IMR-90 (cell line): ENCODE results near the gene MEF2D. TPM values are rescaled to one million over a fixed set of nuclear protein-coding genes. Genes with fewer than 3 reads are reported as not detected.

ENCODE experiments used
- ATAC-seq: fragments of 200-7000 bp; cut with Tn5 transposase; 2 replicates; pipeline ENCODE4 v1.9.1; 2020; ENCODE audit warnings: low read depth, mild to moderate bottlenecking, moderate library complexity
- BruUV-seq: library from RNA; stranded (reverse); fragments of 400-500 nt; replicated peaks from 2 replicates; lab custom pipeline; 2021; lab: Mats Ljungman, UMichigan
- CTCF ChIA-PET: fragments of 300-600 bp; formaldehyde crosslinking; extraction: SDS; loops from one replicate; lab custom pipeline; 2021; ENCODE audit warnings: antibody characterized with exemption; lab: Yijun Ruan, JAX
- POLR2A ChIA-PET: fragments of 300-600 bp; sonication (Branson Sonifier 250); formaldehyde crosslinking; loops from one replicate; lab custom pipeline; 2022; ENCODE audit warnings: antibody characterized with exemption; ENCODE audit not compliant: unreplicated experiment; lab: Charles Lee
- DNase-seq: peaks from one replicate; pipeline ENCODE4 v3.0.0; 2013
- H2AFZ ChIP-seq: replicated peaks from 2 replicates; pipeline ENCODE3; 2013; ENCODE audit warnings: low read length, mild to moderate bottlenecking; ENCODE audit not compliant: poor library complexity
- H2AK5ac ChIP-seq: 2 replicates; pipeline ENCODE4 v1.6.1; 2013; ENCODE audit warnings: low read depth, low read length, inconsistent platforms
- H2AK9ac ChIP-seq: replicated peaks from 2 replicates; pipeline ENCODE3; 2013; ENCODE audit warnings: mild to moderate bottlenecking, low read depth, low read length, moderate library complexity; ENCODE audit not compliant: poor library complexity
- H2BK120ac ChIP-seq: 2 replicates; pipeline ENCODE4 v1.6.1; 2013; ENCODE audit warnings: low read depth, low read length, inconsistent platforms
- H2BK15ac ChIP-seq: 3 replicates; pipeline ENCODE4 v1.6.1; 2013; ENCODE audit warnings: low read depth, low read length, inconsistent platforms
- H2BK20ac ChIP-seq: 2 replicates; pipeline ENCODE4 v1.6.1; 2013; ENCODE audit warnings: low read depth, mild to moderate bottlenecking, inconsistent platforms, low read length, moderate library complexity
- H2BK5ac ChIP-seq: 2 replicates; pipeline ENCODE4 v1.6.1; 2013; ENCODE audit warnings: mild to moderate bottlenecking, low read depth, low read length, inconsistent platforms; ENCODE audit not compliant: poor library complexity, severe bottlenecking
- H3K14ac ChIP-seq: replicated peaks from 2 replicates; pipeline ENCODE4 v1.6.1; 2013; ENCODE audit warnings: low read depth, low read length, inconsistent platforms
- H3K18ac ChIP-seq: 2 replicates; pipeline ENCODE4 v1.6.1; 2013; ENCODE audit warnings: low read depth, low read length, control low read depth
- H3K23ac ChIP-seq: 2 replicates; pipeline ENCODE4 v1.6.1; 2013; ENCODE audit warnings: low read depth, low read length, inconsistent platforms
- H3K27ac ChIP-seq: 2 replicates; pipeline ENCODE4 v1.5.1; 2013; ENCODE audit warnings: mild to moderate bottlenecking, control low read depth, low read length; ENCODE audit not compliant: insufficient read depth
- H3K27me3 ChIP-seq: 2 replicates; pipeline ENCODE4 v1.6.1; 2013; ENCODE audit warnings: low read length; ENCODE audit not compliant: control insufficient read depth, insufficient read depth
- H3K36me3 ChIP-seq: 2 replicates; pipeline ENCODE4 v1.6.1; 2013; ENCODE audit warnings: low read length, mixed read lengths; ENCODE audit not compliant: control insufficient read depth, insufficient read depth
- H3K4ac ChIP-seq: 2 replicates; pipeline ENCODE4 v1.6.1; 2013; ENCODE audit warnings: low read depth, low read length, inconsistent platforms
- H3K4me1 ChIP-seq: 2 replicates; pipeline ENCODE4 v1.6.1; 2013; ENCODE audit warnings: low read length, mixed read lengths; ENCODE audit not compliant: control insufficient read depth, insufficient read depth
- H3K4me2 ChIP-seq: 2 replicates; pipeline ENCODE4 v1.6.1; 2013; ENCODE audit warnings: low read depth, mild to moderate bottlenecking, control low read depth, low read length, moderate library complexity
- H3K4me3 ChIP-seq: 2 replicates; pipeline ENCODE4 v1.5.1; 2013; ENCODE audit warnings: low read depth, mild to moderate bottlenecking, control low read depth, low read length, moderate library complexity; ENCODE audit not compliant: insufficient read depth
- H3K56ac ChIP-seq: 2 replicates; pipeline ENCODE4 v1.6.1; 2013; ENCODE audit warnings: low read length, inconsistent platforms; ENCODE audit not compliant: insufficient read depth; ENCODE audit errors: extremely low read depth
- H3K79me1 ChIP-seq, 2 experiments: 2 replicates each; pipeline ENCODE4 v1.6.1; 2013; ENCODE audit warnings: low read length in 2 of 2, inconsistent platforms in 1 of 2, low read depth in 1 of 2
- H3K9ac ChIP-seq: 2 replicates; pipeline ENCODE4 v1.6.1; 2013; ENCODE audit warnings: low read depth, low read length, control low read depth
- H3K9me1 ChIP-seq: 2 replicates; pipeline ENCODE4 v1.6.1; 2013; ENCODE audit warnings: low read length, inconsistent platforms; ENCODE audit not compliant: insufficient read depth
- H3K9me3 ChIP-seq: 2 replicates; pipeline ENCODE4 v1.6.1; 2013; ENCODE audit warnings: low read length; ENCODE audit not compliant: control insufficient read depth, insufficient read depth
- H4K20me1 ChIP-seq: 2 replicates; pipeline ENCODE4 v1.6.1; 2013; ENCODE audit warnings: low read length, inconsistent platforms; ENCODE audit not compliant: insufficient read depth
- H4K5ac ChIP-seq: 2 replicates; pipeline ENCODE4 v1.6.1; 2013; ENCODE audit warnings: mild to moderate bottlenecking, low read depth, low read length, control low read depth
- H4K8ac ChIP-seq, 2 experiments: 2 replicates each; pipeline ENCODE4 v1.6.1; 2013; ENCODE audit warnings: low read depth in 2 of 2, low read length in 2 of 2, control low read depth in 1 of 2, inconsistent platforms in 1 of 2
- H4K91ac ChIP-seq: 2 replicates; pipeline ENCODE4 v1.6.1; 2013; ENCODE audit warnings: low read depth, low read length, inconsistent platforms; ENCODE audit not compliant: insufficient read depth
- BHLHE40 ChIP-seq: fragments of 150-350 bp; IDR thresholded peaks from 2 replicates; pipeline ENCODE4 v1.6.1; 2016; ENCODE audit warnings: mild to moderate bottlenecking, low read depth, low read length
- CEBPB ChIP-seq: IDR thresholded peaks from 2 replicates; pipeline ENCODE4 v1.6.1; 2012; ENCODE audit warnings: low read depth, low read length, improper control_type of control experiment
- CTCF ChIP-seq: conservative IDR thresholded peaks from 2 replicates; pipeline ENCODE4 v1.5.1; 2012; ENCODE audit warnings: mild to moderate bottlenecking, low read depth, low read length, improper control_type of control experiment
- ELK1 ChIP-seq: fragments of 150-350 bp; IDR thresholded peaks from 2 replicates; pipeline ENCODE4 v1.6.1; 2016; ENCODE audit warnings: low read depth, mild to moderate bottlenecking, low read length, moderate library complexity, borderline replicate concordance
- FOS ChIP-seq: fragments of 150-350 bp; IDR thresholded peaks from 2 replicates; pipeline ENCODE4 v1.6.1; 2016; ENCODE audit warnings: low read depth, low read length
- MAFK ChIP-seq: IDR thresholded peaks from 2 replicates; pipeline ENCODE4 v1.6.1; 2012; ENCODE audit warnings: low read depth, low read length, improper control_type of control experiment
- MAZ ChIP-seq: IDR thresholded peaks from 2 replicates; pipeline ENCODE4 v1.6.1; 2012; ENCODE audit warnings: low read depth, mild to moderate bottlenecking, low read length, improper control_type of control experiment, moderate library complexity, borderline replicate concordance
- MXI1 ChIP-seq: IDR thresholded peaks from 2 replicates; pipeline ENCODE4 v1.6.1; 2012; ENCODE audit warnings: low read depth, mild to moderate bottlenecking, low read length, moderate library complexity, borderline replicate concordance
- NFE2L2 ChIP-seq: fragments of 150-350 bp; IDR thresholded peaks from 2 replicates; pipeline ENCODE4 v1.6.1; 2016; ENCODE audit warnings: low read depth, mild to moderate bottlenecking, low read length
- POLR2A ChIP-seq: IDR thresholded peaks from 2 replicates; pipeline ENCODE4 v1.6.1; 2012; ENCODE audit warnings: mild to moderate bottlenecking, low read depth, low read length
- RAD21 ChIP-seq: IDR thresholded peaks from 2 replicates; pipeline ENCODE4 v1.6.1; 2012; ENCODE audit warnings: low read length, improper control_type of control experiment
- RCOR1 ChIP-seq: IDR thresholded peaks from 2 replicates; pipeline ENCODE4 v1.6.1; 2012; ENCODE audit warnings: mild to moderate bottlenecking, low read length, improper control_type of control experiment; ENCODE audit not compliant: insufficient replicate concordance
- RFX5 ChIP-seq: IDR thresholded peaks from 2 replicates; pipeline ENCODE4 v1.8.0; 2012; ENCODE audit warnings: low read depth, mild to moderate bottlenecking, low read length, moderate library complexity
- SMC3 ChIP-seq: fragments of 150-350 bp; IDR thresholded peaks from 2 replicates; pipeline ENCODE4 v1.6.1; 2016; ENCODE audit warnings: low read depth, mild to moderate bottlenecking, antibody characterized with exemption, low read length, moderate library complexity
- USF2 ChIP-seq: fragments of 150-350 bp; IDR thresholded peaks from 2 replicates; pipeline ENCODE4 v1.6.1; 2017; ENCODE audit warnings: mild to moderate bottlenecking, antibody characterized with exemption, low read length, low read depth
- WGBS, 2 experiments: methylation state at CpG; one replicate each; pipeline versions ENCODE4 v1.1.5 to v1.1.7; 2013; ENCODE audit warnings: missing lambda C conversion rate in 2 of 2; ENCODE audit not compliant: insufficient read length in 1 of 2; ENCODE audit errors: extremely low coverage in 2 of 2; 5-methylcytosine and 5-hydroxymethylcytosine counted together
- dilution Hi-C: fragments of 300-500 bp; cut with HindIII; formaldehyde crosslinking; loops from one replicate; pipeline ENCODE4 v1.14.3; 2018; ENCODE audit warnings: low sequenced_read_pairs; ENCODE audit not compliant: unreplicated experiment
- in situ Hi-C: fragments of 300-500 bp; cut with MboI; formaldehyde crosslinking; loops from 3 replicates; pipeline ENCODE4 v1.14.3; 2019; ENCODE audit warnings: low sequenced_read_pairs, inconsistent platforms, mixed read lengths
- intact Hi-C: fragments of 100-400 bp; cut with micrococcal nuclease; formaldehyde crosslinking; loops from 2 replicates; pipeline ENCODE4 v1.10.0; 2022
- polyA plus RNA-seq, 3 experiments: library from polyadenylated mRNA; depleted of rRNA; stranded (reverse); fragments of >200 nt; gene quantifications; 2 replicates each; pipeline ENCODE4 v1.2.3, GENCODE V29; 2012; ENCODE audit warnings: low replicate concordance in 1 of 3
- total RNA-seq: library from RNA; depleted of rRNA; stranded (reverse); fragments of >200 nt; gene quantifications from 2 replicates; pipeline ENCODE4 v1.2.3, GENCODE V29; 2012

The MEF2D gene
- total and polyA plus RNA-seq, 2 of the 4 experiments (the other 2 are of a cell fraction) = 2.9 to 20.0 TPM

- Histone ChIP-seq H2BK120ac (no peak overlapping the region), H3K23ac (no peak overlapping the region), H3K56ac (no peak overlapping the region), H3K4me3 (no peak overlapping the region), H2AK5ac (no peak overlapping the region), H2AK9ac (no peak overlapping the region), H3K27me3 (peaks cover 51% of the 10 kb centered on the region), H3K18ac (no peak overlapping the region), H2BK5ac (no peak overlapping the region), H3K9me3 (no peaks in the 10 kb centered on the region), H2BK20ac (no peak overlapping the region), H3K9me1 (no peaks in the 10 kb centered on the region), H3K4ac (no peak overlapping the region), H4K5ac (no peak overlapping the region), H3K27ac (no peak overlapping the region), H4K91ac (no peak overlapping the region), H3K9ac (no peak overlapping the region), H3K4me2 (no peak overlapping the region), H3K4me1 (no peaks in the 10 kb centered on the region), H2BK15ac (no peak overlapping the region), H3K79me1 (no peaks in the 10 kb centered on the region), H4K20me1 (no peaks in the 10 kb centered on the region), H3K36me3 (no peaks in the 10 kb centered on the region), H3K14ac (no peak overlapping the region), H2AFZ (no peak overlapping the region), H4K8ac (no peak overlapping the region)
- WGBS, 2 experiments = 56% methylated on average over 5 of the region's 11 CpGs; no CpG with 5 or more reads in 1 of the 2 experiments
- no TSS peak for BruUV-seq
- ChIA-PET POLR2A (interaction anchor here (0.6 kb wide), 1 partner anchor 18 kb away, joined by 3 read pairs; no protein-coding TSS in a partner anchor), CTCF (no interaction called here)
- no peak for ATAC-seq
- intact Hi-C loops (no loop called here), dilution Hi-C loops (no loop called here), in situ Hi-C loops (loop anchor here (10.0 kb wide), 1 partner anchor 64 kb away; no protein-coding TSS in a partner anchor)
- DNase-seq = no peak
- TF ChIP-seq SMC3 (no peak), RFX5 (no peak), MAFK (no peak), CEBPB (no peak), CTCF (no peak), FOS (no peak), POLR2A (no peak), BHLHE40 (no peak), RAD21 (no peak), MAZ (no peak), USF2 (no peak), ELK1 (no peak), NFE2L2 (no peak), RCOR1 (no peak), MXI1 (no peak)
Observed at GRCh38 chr1:156448134-156448967, 52.2 kb downstream of the MEF2D start.
